CD4-positive, CD25-positive, alpha-beta regulatory T cell (primary cell): ENCODE results near the gene CREM. TPM values are rescaled to one million over a fixed set of nuclear protein-coding genes. Genes with fewer than 3 reads are reported as not detected.

Experiments
- ATAC-seq, 2 donors: fragments of 150-1000 bp; cut with Tn5 transposase; one replicate each; pipeline ENCODE4 v1.10.0; 2021; ENCODE audit warnings: low read depth in 2 of 2, moderate number of reproducible peaks in 2 of 2, moderate library complexity in 1 of 2
- DNase-seq, 3 donors: peaks; one replicate each; pipeline versions ENCODE4 v3.0.0 to v3.0.0-alpha.2; 2012 to 2022; ENCODE audit warnings: mixed read lengths in 1 of 3
- H3K27ac ChIP-seq: one replicate; pipeline ENCODE4 v1.7.0; 2013; ENCODE audit warnings: mild to moderate bottlenecking, low read length; ENCODE audit not compliant: insufficient read depth, poor library complexity, severe bottlenecking
- H3K27me3 ChIP-seq: one replicate; pipeline ENCODE4 v1.7.0; 2013; ENCODE audit warnings: low read length; ENCODE audit not compliant: control insufficient read depth, insufficient read depth
- H3K36me3 ChIP-seq: one replicate; pipeline ENCODE4 v1.7.0; 2013; ENCODE audit warnings: mild to moderate bottlenecking, low read length, moderate library complexity; ENCODE audit not compliant: control insufficient read depth, insufficient read depth
- H3K4me1 ChIP-seq: 2 replicates; pipeline ENCODE4 v1.7.0; 2013; ENCODE audit warnings: mild to moderate bottlenecking, low read length; ENCODE audit not compliant: insufficient read depth, control insufficient read depth, poor library complexity, severe bottlenecking
- H3K4me3 ChIP-seq: one replicate; pipeline ENCODE4 v1.7.0; 2013; ENCODE audit warnings: low read depth, mild to moderate bottlenecking, low read length, moderate library complexity
- H3K9me3 ChIP-seq, 2 experiments: 1 replicate in 1 of 2; 2 replicates in 1 of 2; pipeline ENCODE4 v1.7.0; 2013; ENCODE audit warnings: low read length in 2 of 2, mild to moderate bottlenecking in 1 of 2, moderate library complexity in 1 of 2; ENCODE audit not compliant: control insufficient read depth in 2 of 2
- H3K27ac Mint-ChIP-seq, 3 donors: one replicate each; pipeline ENCODE4 v1.8.0; 2020 to 2022; ENCODE audit warnings: mild to moderate bottlenecking in 3 of 3, mixed read lengths in 3 of 3, moderate library complexity in 2 of 3
- H3K27me3 Mint-ChIP-seq: one replicate; pipeline ENCODE4 v1.8.0; 2022; ENCODE audit warnings: mild to moderate bottlenecking, mixed read lengths
- H3K36me3 Mint-ChIP-seq: one replicate; pipeline ENCODE4 v1.8.0; 2020; ENCODE audit warnings: mixed read lengths
- H3K4me1 Mint-ChIP-seq, 4 donors: one replicate each; pipeline ENCODE4 v1.8.0; 2020 to 2022; ENCODE audit warnings: mixed read lengths in 4 of 4, mild to moderate bottlenecking in 1 of 4
- H3K4me3 Mint-ChIP-seq, 4 donors: one replicate each; pipeline ENCODE4 v1.8.0; 2020 to 2022; ENCODE audit warnings: mild to moderate bottlenecking in 4 of 4, mixed read lengths in 4 of 4, moderate library complexity in 3 of 4
- H3K9me3 Mint-ChIP-seq, 7 donors: one replicate each; pipeline ENCODE4 v1.8.0; 2020 to 2022; ENCODE audit warnings: mixed read lengths in 7 of 7, mild to moderate bottlenecking in 3 of 7, moderate library complexity in 2 of 7
- polyA plus RNA-seq, 4 donors: library from polyadenylated mRNA; unstranded; fragments of 300-500 nt; fragmentation: Illumina TruSeq; gene quantifications; one replicate each; pipeline ENCODE4 v1.2.3, GENCODE V29; 2021
- total RNA-seq: library from RNA; stranded (reverse); gene quantifications from one replicate; pipeline ENCODE4 v1.2.3, GENCODE V29; 2022

CREM gene
- total and polyA plus RNA-seq, 5 donors from 2014 or later = 24.6 to 121 (median 30.2) TPM

DNA sequence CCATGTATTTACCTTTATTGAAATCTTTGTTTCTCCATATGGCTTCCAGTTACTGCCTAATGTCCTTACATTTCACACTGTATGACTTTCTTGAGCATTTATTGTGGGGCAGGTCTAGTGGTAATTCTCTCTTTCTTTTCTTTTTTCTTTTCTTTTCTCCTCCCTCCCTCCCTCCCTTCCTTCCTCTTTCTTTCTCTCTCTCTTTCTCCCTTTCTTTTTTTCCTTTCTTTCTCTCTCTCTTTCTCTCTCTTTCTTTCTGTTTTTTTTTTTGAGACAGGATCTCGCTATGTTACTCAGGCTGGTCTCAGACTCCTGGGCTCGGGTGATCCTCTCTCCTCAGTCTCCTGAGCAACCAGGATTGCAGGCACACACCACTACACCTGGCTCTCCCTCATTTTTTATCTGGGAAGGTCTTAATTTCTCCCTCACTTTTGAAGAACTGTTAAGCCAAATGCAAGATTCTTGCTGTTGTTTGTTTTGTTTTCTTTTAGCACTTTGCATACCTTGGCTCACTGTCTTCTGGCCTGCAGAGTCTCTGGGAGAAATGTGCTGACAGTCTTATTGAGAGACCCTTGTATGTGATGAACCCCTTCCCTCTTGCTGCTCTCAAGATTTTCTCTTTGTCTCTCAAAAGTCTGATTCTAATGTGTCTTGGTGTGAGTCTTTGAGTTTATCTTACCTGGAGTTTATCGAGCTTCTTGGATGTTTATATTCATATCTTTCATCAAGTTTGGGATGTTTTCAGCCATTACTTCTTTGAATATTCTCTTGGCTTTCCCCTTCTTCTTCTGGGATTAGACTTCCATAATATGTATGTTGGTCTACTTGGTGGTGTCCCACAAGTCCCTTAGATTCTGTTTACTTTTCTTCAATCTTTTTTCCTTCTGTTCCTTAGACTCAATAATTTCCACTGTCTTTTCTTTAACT is 130.7 kb downstream of the CREM start:
- H3K9me3 ChIP-seq = peaks cover 0 to 4% of the 10 kb centered on the region in 2 experiments
- no peaks in the 10 kb centered on the region for H3K36me3 Mint-ChIP-seq
- H3K27me3 ChIP-seq = no peaks in the 10 kb centered on the region
- DNase-seq (no peak), ATAC-seq (no peak)
- H3K27me3 Mint-ChIP-seq = peaks cover 5% of the 10 kb centered on the region
- H3K27ac ChIP-seq = no peak overlapping the region
- H3K4me3 Mint-ChIP-seq = no peak overlapping the region
- peak overlapping the region in 1 of 3 donors; percentile 52 for H3K27ac Mint-ChIP-seq
- H3K9me3 Mint-ChIP-seq = peaks cover 0 to 16% (median 0%) of the 10 kb centered on the region in 7 donors
- no peaks in the 10 kb centered on the region for H3K4me1 Mint-ChIP-seq
- H3K4me1 ChIP-seq = no peaks in the 10 kb centered on the region
- H3K4me3 ChIP-seq = no peak overlapping the region
- no peaks in the 10 kb centered on the region for H3K36me3 ChIP-seq

GRCh38 chr10:35259769-35260397 is 133.2 kb downstream of the CREM start:
- ATAC-seq (no peak), DNase-seq (no peak)
- H3K4me1 Mint-ChIP-seq = no peaks in the 10 kb centered on the region
- peaks cover 0 to 4% of the 10 kb centered on the region in 2 experiments for H3K9me3 ChIP-seq
- H3K4me3 ChIP-seq = no peak overlapping the region
- no peaks in the 10 kb centered on the region for H3K36me3 ChIP-seq
- peaks cover 0 to 19% (median 4%) of the 10 kb centered on the region in 7 donors for H3K9me3 Mint-ChIP-seq
- no peak overlapping the region for H3K4me3 Mint-ChIP-seq
- no peaks in the 10 kb centered on the region for H3K36me3 Mint-ChIP-seq
- no peaks in the 10 kb centered on the region for H3K4me1 ChIP-seq
- peaks cover 5% of the 10 kb centered on the region for H3K27me3 Mint-ChIP-seq
- no peak overlapping the region for H3K27ac ChIP-seq
- H3K27me3 ChIP-seq = no peaks in the 10 kb centered on the region
- H3K27ac Mint-ChIP-seq = no peak overlapping the region

DNA sequence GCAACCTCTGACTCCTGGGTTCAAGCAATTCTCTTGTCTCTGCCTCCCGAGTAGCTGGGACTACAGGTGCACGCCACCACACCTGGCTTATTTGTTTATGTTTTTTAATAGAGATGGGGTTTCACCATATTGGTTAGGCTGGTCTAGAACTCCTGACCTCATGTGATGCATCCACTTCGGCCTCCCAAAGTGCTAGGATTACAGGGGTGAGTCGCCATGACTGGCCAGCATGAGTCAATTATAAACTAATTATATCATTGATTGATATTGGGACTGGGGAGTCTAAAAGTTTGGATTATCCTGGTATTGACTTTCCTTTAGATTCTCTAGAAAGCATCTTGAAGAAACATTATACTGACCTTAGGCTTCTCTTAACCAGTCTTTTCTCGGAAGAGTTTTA is 135.8 kb downstream of the CREM start:
- Histone ChIP-seq H3K9me3 (peaks cover 0 to 1% of the 10 kb centered on the region in 2 experiments), H3K36me3 (no peaks in the 10 kb centered on the region), H3K27me3 (no peaks in the 10 kb centered on the region), H3K27ac (no peak overlapping the region), H3K4me3 (no peak overlapping the region), H3K4me1 (no peaks in the 10 kb centered on the region)
- Mint-ChIP-seq H3K27ac (no peak overlapping the region), H3K36me3 (no peaks in the 10 kb centered on the region), H3K4me1 (no peaks in the 10 kb centered on the region), H3K9me3 (peaks cover 0 to 13% (median 4%) of the 10 kb centered on the region in 7 donors), H3K4me3 (no peak overlapping the region), H3K27me3 (peaks cover 3% of the 10 kb centered on the region)
- ATAC-seq = no peak
- no peak for DNase-seq

Other genes with a start within 250 kb of the CREM start
- 39.5 TPM for gene CUL2, start 36.5 kb upstream of the CREM start, total RNA-seq
- gene CUL2, start 36.5 kb upstream of the CREM start, polyA plus RNA-seq = 10 to 100 TPM; 23.6 to 32.6 (median 25.9) TPM
- gene CCNY, start 209.7 kb downstream of the CREM start, total RNA-seq = 58.3 TPM
- gene CCNY, start 209.7 kb downstream of the CREM start, polyA plus RNA-seq = 10 to 100 TPM in 2 of 4 donors, 1 to 10 TPM in 2; 6.4 to 21.1 (median 9.8) TPM